Measurements from ENCODE around the gene LUZP4.
"Not testable (repeated sequence)": the region's sequence is repeated elsewhere in the genome, so short reads cannot be mapped to it uniquely, and the experiment has no call there.

Gene LUZP4

DNA sequence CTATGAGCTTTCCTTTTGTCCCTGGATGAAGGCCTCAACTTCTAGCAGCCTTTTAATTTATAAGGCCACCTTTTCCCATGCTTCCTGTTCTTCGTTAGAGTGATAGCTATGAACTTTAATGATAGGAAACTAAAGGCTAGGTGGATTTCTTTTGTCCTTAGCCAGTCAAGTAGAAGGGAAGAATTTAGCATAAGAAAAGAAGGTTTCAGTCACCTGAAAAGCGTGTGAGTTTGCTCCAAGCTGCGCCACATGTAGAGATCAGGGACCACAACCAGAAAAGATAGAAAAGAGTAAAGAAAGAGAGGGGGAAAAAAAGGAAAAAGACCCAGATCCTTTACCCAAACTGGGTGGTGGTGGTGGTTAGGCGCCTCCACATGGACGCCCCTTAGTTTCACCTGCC, 28.6 kb downstream of the LUZP4 start:
- H3K9me3 Mint-ChIP-seq, result no peaks in the 10 kb centered on the region
- no peaks in the 10 kb centered on the region for H3K4me1 Mint-ChIP-seq
- H3K27me3 Mint-ChIP-seq, result no peaks in the 10 kb centered on the region
- H3K36me3 Mint-ChIP-seq (ENCODE audit: low read depth), result no peaks in the 10 kb centered on the region
- ATAC-seq (no peak), DNase-seq (no peak)
- H3K4me3 Mint-ChIP-seq, result no peak overlapping the region
- no peak overlapping the region for H3K27ac Mint-ChIP-seq

GRCh38 chrX:115322375-115322774, 32.9 kb downstream of the LUZP4 start:
- no peak for ATAC-seq
- H3K27me3 Mint-ChIP-seq, result no peaks in the 10 kb centered on the region

GRCh38 chrX:115324194-115324593, 34.7 kb downstream of the LUZP4 start:
- Mint-ChIP-seq H3K9me3 (no peaks in the 10 kb centered on the region), H3K4me3 (no peak overlapping the region), H3K27ac (no peak overlapping the region)

More at GRCh38 chrX:115322375-115322774, 32.9 kb downstream of the LUZP4 start:
- H3K4me3 Mint-ChIP-seq, result no peak overlapping the region
- no peak for DNase-seq
- H3K9me3 Mint-ChIP-seq, result no peaks in the 10 kb centered on the region
- no peaks in the 10 kb centered on the region for H3K36me3 Mint-ChIP-seq (ENCODE audit: low read depth)
- H3K4me1 Mint-ChIP-seq, result no peaks in the 10 kb centered on the region
- H3K27ac Mint-ChIP-seq, result no peak overlapping the region

GRCh38 chrX:115329282-115329681, 39.8 kb downstream of the LUZP4 start:
- not testable (repeated sequence) for H3K4me1 Mint-ChIP-seq; H3K36me3 Mint-ChIP-seq (ENCODE audit: low read depth); H3K4me3 Mint-ChIP-seq; H3K27ac Mint-ChIP-seq; DNase-seq; ATAC-seq; H3K9me3 Mint-ChIP-seq; H3K27me3 Mint-ChIP-seq

More at GRCh38 chrX:115324194-115324593, 34.7 kb downstream of the LUZP4 start:
- Mint-ChIP-seq H3K27me3 (no peaks in the 10 kb centered on the region), H3K4me1 (no peaks in the 10 kb centered on the region), H3K36me3 (ENCODE audit: low read depth) (no peaks in the 10 kb centered on the region)
- no peak for ATAC-seq
- no peak for DNase-seq

DNA sequence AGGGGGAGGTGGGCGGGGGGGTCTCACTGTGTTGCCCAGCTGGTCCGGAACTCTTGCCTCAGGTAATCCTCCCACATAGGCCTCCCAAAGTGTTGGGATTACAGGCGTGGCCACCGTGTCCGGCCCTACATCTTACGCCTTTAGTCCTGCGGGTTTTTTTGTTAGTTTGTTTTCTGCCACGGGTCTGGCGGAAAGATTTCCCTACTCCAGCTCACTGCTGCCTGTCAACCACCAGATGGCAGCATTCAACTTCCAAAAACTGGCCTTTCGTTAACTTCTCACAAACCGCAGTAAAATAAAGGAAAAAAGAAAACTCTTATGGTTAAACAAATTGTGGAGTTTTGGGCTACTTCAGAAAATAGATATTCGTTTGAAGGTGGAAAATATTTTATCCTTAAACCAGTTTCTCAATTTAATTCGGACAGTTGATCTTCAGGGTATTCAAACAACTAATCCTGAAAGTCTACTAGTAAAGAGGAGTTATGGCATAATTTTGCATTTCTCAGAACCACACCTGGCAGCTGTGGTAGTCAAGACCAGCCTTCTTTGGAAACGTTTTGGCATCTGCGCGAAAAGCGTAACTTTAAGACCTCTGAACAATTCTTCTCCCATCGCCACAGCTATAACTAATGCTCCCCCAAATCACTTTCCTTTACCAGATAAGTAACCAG, 41.1 kb downstream of the LUZP4 start:
- no peaks in the 10 kb centered on the region for H3K9me3 Mint-ChIP-seq
- no peak overlapping the region for H3K4me3 Mint-ChIP-seq
- no peaks in the 10 kb centered on the region for H3K4me1 Mint-ChIP-seq
- H3K27me3 Mint-ChIP-seq, result peaks cover 2% of the 10 kb centered on the region
- H3K36me3 Mint-ChIP-seq (ENCODE audit: low read depth), result no peaks in the 10 kb centered on the region
- no peak for DNase-seq
- no peak for ATAC-seq
- no peak overlapping the region for H3K27ac Mint-ChIP-seq

GRCh38 chrX:115332832-115333231, 43.3 kb downstream of the LUZP4 start:
- no peaks in the 10 kb centered on the region for H3K36me3 Mint-ChIP-seq (ENCODE audit: low read depth)
- H3K4me1 Mint-ChIP-seq, result no peaks in the 10 kb centered on the region
- ATAC-seq, result no peak
- no peak overlapping the region for H3K4me3 Mint-ChIP-seq
- no peak overlapping the region for H3K27ac Mint-ChIP-seq
- no peak for DNase-seq
- peaks cover 2% of the 10 kb centered on the region for H3K27me3 Mint-ChIP-seq
- no peaks in the 10 kb centered on the region for H3K9me3 Mint-ChIP-seq

GRCh38 chrX:115333446-115333845, 43.9 kb downstream of the LUZP4 start:
- DNase-seq (no peak), ATAC-seq (no peak)
- no peaks in the 10 kb centered on the region for H3K4me1 Mint-ChIP-seq
- H3K36me3 Mint-ChIP-seq (ENCODE audit: low read depth), result no peaks in the 10 kb centered on the region
- H3K4me3 Mint-ChIP-seq, result no peak overlapping the region
- peaks cover 2% of the 10 kb centered on the region for H3K27me3 Mint-ChIP-seq
- H3K9me3 Mint-ChIP-seq, result no peaks in the 10 kb centered on the region
- no peak overlapping the region for H3K27ac Mint-ChIP-seq

DNA sequence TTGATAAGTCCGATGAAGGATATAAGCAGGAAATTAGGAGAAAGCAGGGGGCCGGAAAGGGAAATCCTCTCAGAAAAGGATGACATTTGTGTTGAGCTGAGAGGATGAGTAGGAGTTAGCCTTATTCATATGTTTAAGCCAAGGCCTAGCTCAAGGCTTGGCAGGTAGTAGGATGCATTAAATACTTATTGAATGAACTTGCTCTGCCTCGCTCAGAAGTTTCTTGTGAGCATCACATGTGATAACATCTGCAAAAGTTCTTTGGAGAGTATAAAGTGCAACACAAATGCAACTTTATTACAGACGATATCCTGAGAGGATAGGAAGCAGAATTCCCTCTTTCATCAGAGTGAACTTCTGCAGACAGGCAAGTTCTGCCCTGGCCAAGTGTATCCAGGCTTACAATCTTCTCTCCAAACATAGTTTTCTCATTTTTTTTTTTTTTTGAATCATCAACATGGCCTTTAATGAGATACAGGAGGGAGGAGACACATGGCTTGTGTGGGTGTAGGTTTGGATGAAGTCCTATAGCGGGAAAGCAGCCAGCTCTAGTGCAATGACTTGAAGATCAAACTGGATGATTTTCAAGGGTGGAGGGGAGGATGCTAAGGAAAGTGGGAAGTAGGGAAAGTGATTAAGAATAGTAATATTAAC, 48.1 kb downstream of the LUZP4 start:
- no peak overlapping the region for H3K4me3 Mint-ChIP-seq
- no peaks in the 10 kb centered on the region for H3K9me3 Mint-ChIP-seq
- no peak for DNase-seq

DNA sequence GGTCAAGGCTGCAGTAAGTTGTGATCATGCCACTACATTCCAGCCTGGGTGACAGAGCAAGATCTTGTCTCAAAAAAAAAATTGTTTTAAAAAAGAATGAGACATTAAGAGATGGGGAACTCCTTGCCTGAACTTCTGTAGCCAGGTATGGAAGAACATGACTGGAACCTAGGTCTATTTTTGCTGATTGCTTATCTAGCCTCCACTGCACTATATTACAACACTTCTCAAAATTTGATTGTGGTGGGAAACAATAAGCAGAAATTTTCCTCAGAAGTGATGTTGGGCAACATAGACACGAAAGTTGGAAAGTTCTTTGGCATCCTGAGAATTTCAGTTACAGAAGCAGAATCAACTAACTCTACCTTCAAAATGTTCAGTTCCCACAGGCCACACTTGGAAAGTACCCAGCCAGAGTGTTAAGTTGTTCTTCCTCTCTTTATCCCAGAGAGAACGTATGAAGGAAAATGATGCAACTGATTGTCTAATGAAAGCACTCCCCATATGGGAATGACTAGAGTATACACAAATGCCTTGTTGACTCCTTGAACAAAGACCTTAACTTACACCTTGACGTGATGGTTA, 50.0 kb downstream of the LUZP4 start:
- Mint-ChIP-seq H3K36me3 (ENCODE audit: low read depth) (no peaks in the 10 kb centered on the region), H3K9me3 (no peaks in the 10 kb centered on the region), H3K4me1 (no peaks in the 10 kb centered on the region), H3K4me3 (no peak overlapping the region), H3K27ac (no peak overlapping the region), H3K27me3 (no peaks in the 10 kb centered on the region)
- ATAC-seq (no peak), DNase-seq (no peak)

More for the DNA sequence above, 48.1 kb downstream of the LUZP4 start:
- H3K4me1 Mint-ChIP-seq, result no peaks in the 10 kb centered on the region
- no peaks in the 10 kb centered on the region for H3K36me3 Mint-ChIP-seq (ENCODE audit: low read depth)
- H3K27me3 Mint-ChIP-seq, result peaks cover 2% of the 10 kb centered on the region
- ATAC-seq, result no peak
- H3K27ac Mint-ChIP-seq, result no peak overlapping the region

GRCh38 chrX:115341421-115341820, 51.9 kb downstream of the LUZP4 start:
- Mint-ChIP-seq H3K27me3 (no peaks in the 10 kb centered on the region), H3K4me3 (no peak overlapping the region), H3K9me3 (no peaks in the 10 kb centered on the region), H3K36me3 (ENCODE audit: low read depth) (no peaks in the 10 kb centered on the region), H3K27ac (no peak overlapping the region), H3K4me1 (no peaks in the 10 kb centered on the region)
- DNase-seq (no peak), ATAC-seq (no peak)

- DNase-seq (no peak), ATAC-seq (no peak)
- H3K4me1 Mint-ChIP-seq, result no peaks in the 10 kb centered on the region
- H3K27ac Mint-ChIP-seq, result no peak overlapping the region
- no peak overlapping the region for H3K4me3 Mint-ChIP-seq
- H3K9me3 Mint-ChIP-seq, result no peaks in the 10 kb centered on the region
- no peaks in the 10 kb centered on the region for H3K36me3 Mint-ChIP-seq (ENCODE audit: low read depth)
- no peaks in the 10 kb centered on the region for H3K27me3 Mint-ChIP-seq
Observed at GRCh38 chrX:115344885-115345614, 55.5 kb downstream of the LUZP4 start.

DNA sequence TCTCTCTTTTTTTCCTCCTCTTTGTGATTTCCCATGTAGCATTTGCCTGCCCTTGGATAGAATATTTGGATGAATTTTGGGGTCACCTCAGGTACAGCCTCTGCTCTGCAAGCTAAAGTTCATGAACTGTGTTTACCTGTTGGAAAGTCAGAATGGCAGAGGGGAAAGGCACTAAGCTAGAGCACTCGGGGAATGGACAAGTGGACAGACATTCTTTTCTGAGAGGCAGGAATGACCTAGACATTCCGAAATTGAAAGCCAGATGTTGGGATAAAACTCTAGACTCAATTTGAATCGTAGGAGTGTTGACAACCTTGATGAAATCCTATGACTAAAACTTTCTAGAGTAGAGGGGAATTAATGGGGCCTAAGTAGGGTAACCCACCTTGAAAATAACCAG, 56.1 kb downstream of the LUZP4 start:
- H3K36me3 Mint-ChIP-seq (ENCODE audit: low read depth), result no peaks in the 10 kb centered on the region
- no peaks in the 10 kb centered on the region for H3K27me3 Mint-ChIP-seq
- no peaks in the 10 kb centered on the region for H3K4me1 Mint-ChIP-seq
- H3K4me3 Mint-ChIP-seq, result no peak overlapping the region
- no peak for DNase-seq
- ATAC-seq, result no peak
- H3K27ac Mint-ChIP-seq, result no peak overlapping the region
- no peaks in the 10 kb centered on the region for H3K9me3 Mint-ChIP-seq

DNA sequence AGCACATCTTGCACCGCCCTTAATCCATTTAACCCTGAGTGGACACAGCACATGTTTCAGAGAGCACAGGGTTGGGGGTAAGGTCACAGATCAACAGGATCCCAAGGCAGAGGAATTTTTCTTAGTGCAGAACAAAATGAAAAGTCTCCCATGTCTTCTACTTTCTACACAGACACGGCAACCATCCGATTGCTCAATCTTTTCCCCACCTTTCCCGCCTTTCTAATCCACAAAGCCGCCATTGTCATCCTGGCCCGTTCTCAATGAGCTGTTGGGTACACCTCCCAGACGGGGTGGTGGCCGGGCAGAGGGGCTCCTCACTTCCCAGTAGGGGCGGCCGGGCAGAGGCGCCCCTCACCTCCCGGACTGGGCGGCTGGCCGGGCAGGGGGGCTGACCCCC, 57.2 kb downstream of the LUZP4 start:
- not testable (repeated sequence) for H3K9me3 Mint-ChIP-seq, H3K27ac Mint-ChIP-seq, H3K4me1 Mint-ChIP-seq

GRCh38 chrX:115348446-115349225, 59.1 kb downstream of the LUZP4 start:
- Mint-ChIP-seq H3K27ac (no peak overlapping the region), H3K4me1 (no peaks in the 10 kb centered on the region), H3K4me3 (no peak overlapping the region), H3K36me3 (ENCODE audit: low read depth) (no peaks in the 10 kb centered on the region), H3K9me3 (no peaks in the 10 kb centered on the region), H3K27me3 (no peaks in the 10 kb centered on the region)
- no peak for ATAC-seq
- DNase-seq, result no peak

More for the DNA sequence above, 57.2 kb downstream of the LUZP4 start:
- ATAC-seq; H3K4me3 Mint-ChIP-seq; H3K27me3 Mint-ChIP-seq; DNase-seq; H3K36me3 Mint-ChIP-seq (ENCODE audit: low read depth): not testable (repeated sequence)
